SK-N-SH (cell line): Measurements from ENCODE around the gene B2M. TPM values are rescaled to one million over a fixed set of nuclear protein-coding genes. Genes with fewer than 3 reads are reported as not detected.

Experiments used
- CTCF ChIA-PET: fragments of 300-600, 350-600 bp; formaldehyde crosslinking; extraction: SDS; loops from one replicate; lab custom pipeline; 2021; lab: Yijun Ruan, JAX
- POLR2A ChIA-PET: fragments of 350-600 bp; sonication (Branson Sonifier 250); formaldehyde crosslinking; extraction: SDS; loops from one replicate; lab custom pipeline; 2020; ENCODE audit warnings: antibody characterized with exemption, inconsistent platforms; lab: Yijun Ruan, JAX
- DNase-seq: peaks from one replicate; pipeline ENCODE4 v3.0.0; 2012
- H2AFZ ChIP-seq: fragments of 200-600 bp; sonication (generic); 2 replicates; pipeline ENCODE4 v1.8.1; 2016; ENCODE audit warnings: antibody characterized with exemption, mild to moderate bottlenecking, low read depth
- H3F3A ChIP-seq: fragments of 200-600 bp; sonication (generic); replicated peaks from 2 replicates; pipeline ENCODE3; 2016; ENCODE audit warnings: antibody characterized with exemption, mild to moderate bottlenecking; ENCODE audit not compliant: insufficient read depth
- H3K27ac ChIP-seq, 2 experiments: fragments of 200-500 bp in 1 of 2; fragments of 200-600 bp in 1 of 2; sonication (Bioruptor generic) in 1 of 2; sonication (generic), shearing (Covaris generic) in 1 of 2; 2 replicates each; pipeline versions ENCODE4 v1.5.1 to v1.6.1; 2014 to 2016; ENCODE audit warnings: low read depth in 2 of 2, inconsistent platforms in 1 of 2, low read length in 1 of 2, mild to moderate bottlenecking in 1 of 2, mixed read lengths in 1 of 2
- H3K27me3 ChIP-seq: fragments of 200-600 bp; sonication (generic), shearing (Covaris generic); 2 replicates; pipeline ENCODE4 v1.6.1; 2016; ENCODE audit warnings: mixed run types; ENCODE audit not compliant: insufficient read depth
- H3K36me3 ChIP-seq, 2 experiments: fragments of 200-500 bp in 1 of 2; fragments of 200-600 bp in 1 of 2; sonication (Bioruptor generic) in 1 of 2; sonication (generic) in 1 of 2; replicated peaks in 1 of 2; 2 replicates each; pipeline versions ENCODE3 to v1.5.1; 2014 to 2016; ENCODE audit warnings: low read length in 1 of 2, mild to moderate bottlenecking in 1 of 2; ENCODE audit not compliant: insufficient read depth in 2 of 2, control insufficient read depth in 1 of 2
- H3K4me1 ChIP-seq, 2 experiments: fragments of 200-500 bp in 1 of 2; fragments of 200-600 bp in 1 of 2; sonication (Bioruptor generic) in 1 of 2; sonication (generic), shearing (Covaris generic) in 1 of 2; 2 replicates each; pipeline versions ENCODE4 v1.5.1 to v1.6.1; 2014 to 2016; ENCODE audit warnings: low read depth in 1 of 2, low read length in 1 of 2, mixed run types in 1 of 2; ENCODE audit not compliant: insufficient read depth in 2 of 2, control insufficient read depth in 1 of 2
- H3K4me2 ChIP-seq: fragments of 200-600 bp; sonication (generic), shearing (Covaris generic); 2 replicates; pipeline ENCODE4 v1.6.1; 2017; ENCODE audit warnings: mixed run types
- H3K4me3 ChIP-seq, 2 experiments: fragments of 200-500 bp in 1 of 2; fragments of 200-600 bp in 1 of 2; sonication (Bioruptor generic) in 1 of 2; sonication (generic), shearing (Covaris generic) in 1 of 2; 2 replicates each; pipeline versions ENCODE4 v1.5.1 to v1.8.1; 2014 to 2016; ENCODE audit warnings: low read depth in 2 of 2, inconsistent platforms in 1 of 2, low read length in 1 of 2, mild to moderate bottlenecking in 1 of 2, mixed read lengths in 1 of 2, moderate library complexity in 1 of 2
- H3K79me2 ChIP-seq: fragments of 200-600 bp; sonication (generic); 2 replicates; pipeline ENCODE4 v1.8.1; 2017; ENCODE audit warnings: mild to moderate bottlenecking; ENCODE audit not compliant: insufficient read depth
- H3K9ac ChIP-seq: fragments of 200-600 bp; sonication (generic); 2 replicates; pipeline ENCODE4 v1.6.1; 2017; ENCODE audit warnings: mixed run types
- H3K9me2 ChIP-seq: fragments of 200-600 bp; sonication (generic); 2 replicates; pipeline ENCODE4 v1.6.1; 2017; ENCODE audit warnings: mixed run types
- H3K9me3 ChIP-seq: fragments of 200-600 bp; sonication (generic); 2 replicates; pipeline ENCODE4 v1.6.1; 2017; ENCODE audit warnings: mixed run types, mild to moderate bottlenecking, moderate library complexity
- H4K20me1 ChIP-seq: fragments of 200-600 bp; sonication (generic); 2 replicates; pipeline ENCODE4 v1.6.1; 2017; ENCODE audit warnings: mild to moderate bottlenecking, mixed run types; ENCODE audit not compliant: insufficient read depth
- CHD2 ChIP-seq: fragments of 150-350 bp; IDR thresholded peaks from 2 replicates; pipeline ENCODE4 v1.6.1; 2018; ENCODE audit warnings: low read length; ENCODE audit not compliant: partially characterized antibody
- CTCF ChIP-seq: fragments of 200-600 bp; sonication (generic); IDR thresholded peaks from 2 replicates; pipeline ENCODE4 v1.6.1; 2017; ENCODE audit warnings: antibody characterized with exemption, mild to moderate bottlenecking, moderate library complexity
- ELF1 ChIP-seq: IDR thresholded peaks from 2 replicates; pipeline ENCODE4 v1.4.0; 2012
- EP300 ChIP-seq, 2 experiments: IDR thresholded peaks; 2 replicates each; pipeline versions ENCODE4 v1.4.0 to v1.6.1; 2012; ENCODE audit warnings: borderline replicate concordance in 1 of 2, low read depth in 1 of 2, low read length in 1 of 2
- FOSL2 ChIP-seq: IDR thresholded peaks from 2 replicates; pipeline ENCODE4 v1.4.0; 2012; ENCODE audit warnings: low read depth, mild to moderate bottlenecking, moderate library complexity, borderline replicate concordance
- FOXM1 ChIP-seq: IDR thresholded peaks from 2 replicates; pipeline ENCODE4 v1.4.0; 2012; ENCODE audit warnings: low read depth, mild to moderate bottlenecking
- JUND ChIP-seq: IDR thresholded peaks from 2 replicates; pipeline ENCODE4 v1.4.0; 2012
- MXI1 ChIP-seq: IDR thresholded peaks from 2 replicates; pipeline ENCODE4 v1.6.1; 2012; ENCODE audit warnings: mild to moderate bottlenecking, low read depth, low read length, improper control_type of control experiment
- POLR2AphosphoS5 ChIP-seq: IDR thresholded peaks from 2 replicates; pipeline ENCODE4 v1.6.1; 2012; ENCODE audit warnings: low read depth, low read length
- RCOR1 ChIP-seq: fragments of 150-350 bp; IDR thresholded peaks from 2 replicates; pipeline ENCODE4 v1.6.1; 2017; ENCODE audit warnings: antibody characterized with exemption, low read length
- TEAD4 ChIP-seq: IDR thresholded peaks from 2 replicates; pipeline ENCODE4 v1.4.0; 2012; ENCODE audit warnings: mild to moderate bottlenecking, borderline replicate concordance; ENCODE audit not compliant: insufficient read depth
- USF1 ChIP-seq: IDR thresholded peaks from 2 replicates; pipeline ENCODE4 v1.4.0; 2012; ENCODE audit warnings: low read depth, borderline replicate concordance
- ZBTB33 ChIP-seq: IDR thresholded peaks from 2 replicates; pipeline ENCODE4 v1.4.0; 2012; ENCODE audit warnings: low read depth, borderline replicate concordance
- WGBS: methylation state at CpG from one replicate; pipeline ENCODE4 v1.1.6; 2017; ENCODE audit warnings: low lambda C conversion rate; 5-methylcytosine and 5-hydroxymethylcytosine counted together
- polyA plus RNA-seq, 3 experiments: library from polyadenylated mRNA; depleted of rRNA; stranded (reverse); fragments of >200 nt; gene quantifications; 2 replicates each; pipeline ENCODE4 v1.2.3, GENCODE V29; 2012
- TF ChIP-seq, protein P1 (sequence below): IDR thresholded peaks from 2 replicates; pipeline ENCODE4 v1.6.1; 2012; ENCODE audit warnings: mild to moderate bottlenecking, low read depth, low read length, moderate library complexity
- TF ChIP-seq, protein P2 (sequence below): fragments of 150-350 bp; IDR thresholded peaks from 2 replicates; pipeline ENCODE4 v1.6.1; 2017; ENCODE audit warnings: antibody characterized with exemption, low read length, low read depth, borderline replicate concordance

B2M gene
- polyA plus RNA-seq, 1 of the 3 experiments (the other 2 are of a cell fraction): 1,193 TPM

- Histone ChIP-seq H3K9me3 (no peaks in the 10 kb centered on the region), H3K9ac (no peak overlapping the region), H3K36me3 (peaks cover 37 to 39% of the 10 kb centered on the region in 2 experiments), H3F3A (peaks cover 9% of the 10 kb centered on the region), H3K79me2 (peaks cover 16% of the 10 kb centered on the region), H3K27ac (no peak overlapping the region), H3K4me1 (no peaks in the 10 kb centered on the region; a peak in 1 of 4 replicates), H3K4me2 (no peak overlapping the region), H3K9me2 (no peaks in the 10 kb centered on the region), H3K4me3 (no peak overlapping the region), H4K20me1 (peaks cover 9% of the 10 kb centered on the region; the same call in 1 of the 2 replicates), H3K27me3 (no peaks in the 10 kb centered on the region), H2AFZ (no peak overlapping the region)
- no peak for DNase-seq
- ChIA-PET CTCF (interaction anchor here (0.6 to 3.0 kb wide), 3 partner anchors 10 to 20 kb away, joined by 3 to 12 read pairs (median 3); no protein-coding TSS in a partner anchor), POLR2A (no interaction called here)
- TF ChIP-seq POLR2AphosphoS5: no peak
- TF ChIP-seq ELF1: no peak
- no peak for TF ChIP-seq CTCF
- TF ChIP-seq EP300 (IDR thresholded peaks at IDR 0.05; ENCODE audit: borderline replicate concordance in 1 of 2, low read depth in 1 of 2, low read length in 1 of 2): no peak
- TF ChIP-seq, protein P1, sequence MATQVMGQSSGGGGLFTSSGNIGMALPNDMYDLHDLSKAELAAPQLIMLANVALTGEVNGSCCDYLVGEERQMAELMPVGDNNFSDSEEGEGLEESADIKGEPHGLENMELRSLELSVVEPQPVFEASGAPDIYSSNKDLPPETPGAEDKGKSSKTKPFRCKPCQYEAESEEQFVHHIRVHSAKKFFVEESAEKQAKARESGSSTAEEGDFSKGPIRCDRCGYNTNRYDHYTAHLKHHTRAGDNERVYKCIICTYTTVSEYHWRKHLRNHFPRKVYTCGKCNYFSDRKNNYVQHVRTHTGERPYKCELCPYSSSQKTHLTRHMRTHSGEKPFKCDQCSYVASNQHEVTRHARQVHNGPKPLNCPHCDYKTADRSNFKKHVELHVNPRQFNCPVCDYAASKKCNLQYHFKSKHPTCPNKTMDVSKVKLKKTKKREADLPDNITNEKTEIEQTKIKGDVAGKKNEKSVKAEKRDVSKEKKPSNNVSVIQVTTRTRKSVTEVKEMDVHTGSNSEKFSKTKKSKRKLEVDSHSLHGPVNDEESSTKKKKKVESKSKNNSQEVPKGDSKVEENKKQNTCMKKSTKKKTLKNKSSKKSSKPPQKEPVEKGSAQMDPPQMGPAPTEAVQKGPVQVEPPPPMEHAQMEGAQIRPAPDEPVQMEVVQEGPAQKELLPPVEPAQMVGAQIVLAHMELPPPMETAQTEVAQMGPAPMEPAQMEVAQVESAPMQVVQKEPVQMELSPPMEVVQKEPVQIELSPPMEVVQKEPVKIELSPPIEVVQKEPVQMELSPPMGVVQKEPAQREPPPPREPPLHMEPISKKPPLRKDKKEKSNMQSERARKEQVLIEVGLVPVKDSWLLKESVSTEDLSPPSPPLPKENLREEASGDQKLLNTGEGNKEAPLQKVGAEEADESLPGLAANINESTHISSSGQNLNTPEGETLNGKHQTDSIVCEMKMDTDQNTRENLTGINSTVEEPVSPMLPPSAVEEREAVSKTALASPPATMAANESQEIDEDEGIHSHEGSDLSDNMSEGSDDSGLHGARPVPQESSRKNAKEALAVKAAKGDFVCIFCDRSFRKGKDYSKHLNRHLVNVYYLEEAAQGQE: no peak
- no peak for TF ChIP-seq JUND
- TF ChIP-seq RCOR1: no peak
- TF ChIP-seq TEAD4: no peak
- TF ChIP-seq FOSL2: no peak
- TF ChIP-seq MXI1: no peak
- TF ChIP-seq ZBTB33: no peak
- no peak for TF ChIP-seq USF1
- TF ChIP-seq, protein P2, sequence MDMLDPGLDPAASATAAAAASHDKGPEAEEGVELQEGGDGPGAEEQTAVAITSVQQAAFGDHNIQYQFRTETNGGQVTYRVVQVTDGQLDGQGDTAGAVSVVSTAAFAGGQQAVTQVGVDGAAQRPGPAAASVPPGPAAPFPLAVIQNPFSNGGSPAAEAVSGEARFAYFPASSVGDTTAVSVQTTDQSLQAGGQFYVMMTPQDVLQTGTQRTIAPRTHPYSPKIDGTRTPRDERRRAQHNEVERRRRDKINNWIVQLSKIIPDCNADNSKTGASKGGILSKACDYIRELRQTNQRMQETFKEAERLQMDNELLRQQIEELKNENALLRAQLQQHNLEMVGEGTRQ: no peak
- no peak for TF ChIP-seq CHD2
- no peak for TF ChIP-seq FOXM1
- 95% methylated on average over 8 of the region's 8 CpGs for WGBS
Measured at GRCh38 chr15:44718927-44719292, 7.6 kb downstream of the B2M start.
